Measurements from ENCODE around the gene BACH2. TPM values are rescaled to one million over a fixed set of nuclear protein-coding genes. Genes with fewer than 3 reads are reported as not detected.
"Not testable (repeated sequence)": the region's sequence is repeated elsewhere in the genome, so short reads cannot be mapped to it uniquely, and the experiment has no call there.

BACH2 gene
- total and polyA plus RNA-seq, 4 donors: 0.78 to 17.4 (median 3.2) TPM

- Histone ChIP-seq H3K4me3 (no peak overlapping the region), H3K9me3 (ENCODE audit: control insufficient read depth in 4 of 4, insufficient read depth in 3 of 4, low read length in 3 of 4) (no peaks in the 10 kb centered on the region), H3K27me3 (ENCODE audit: control insufficient read depth in 3 of 3, insufficient read depth in 3 of 3, low read length in 2 of 3) (peaks cover 0 to 4% (median 0%) of the 10 kb centered on the region in 3 donors), H3K36me3 (ENCODE audit: control insufficient read depth in 4 of 4, insufficient read depth in 4 of 4, low read length in 4 of 4) (no peaks in the 10 kb centered on the region), H3K27ac (ENCODE audit: low read depth in 1 of 2, low read length in 1 of 2) (no peak overlapping the region), H3K9ac (ENCODE audit: insufficient read depth in 1 of 2, low read length in 2 of 2) (no peak overlapping the region), H3K4me1 (ENCODE audit: control insufficient read depth in 5 of 5, insufficient read depth in 5 of 5, low read length in 5 of 5) (peaks cover 0 to 4% (median 2%) of the 10 kb centered on the region in 5 donors)
- no peak for DNase-seq
- no peak for ATAC-seq (ENCODE audit: insufficient read depth, low FRiP score)
- TF ChIP-seq CTCF (IDR thresholded peaks at IDR 0.05; ENCODE audit: control extremely low read depth, extremely low read depth): no peak
- 88 to 92% methylated on average over 4 of the region's 4 CpGs for WGBS, 2 donors
These were observed 128.9 kb downstream of the BACH2 start for GRCh38 chr6:90167514-90168379.

- H3K4me1 ChIP-seq (ENCODE audit: control insufficient read depth in 5 of 5, insufficient read depth in 5 of 5, low read length in 5 of 5); H3K27ac ChIP-seq (ENCODE audit: low read depth in 1 of 2, low read length in 1 of 2); H3K9me3 ChIP-seq (ENCODE audit: control insufficient read depth in 4 of 4, insufficient read depth in 3 of 4, low read length in 3 of 4); H3K9ac ChIP-seq (ENCODE audit: insufficient read depth in 1 of 2, low read length in 2 of 2); ATAC-seq (ENCODE audit: insufficient read depth, low FRiP score); H3K27me3 ChIP-seq (ENCODE audit: control insufficient read depth in 3 of 3, insufficient read depth in 3 of 3, low read length in 2 of 3); DNase-seq; H3K4me3 ChIP-seq; H3K36me3 ChIP-seq (ENCODE audit: control insufficient read depth in 4 of 4, insufficient read depth in 4 of 4, low read length in 4 of 4): not testable (repeated sequence)
- WGBS, 2 donors: 90 to 93% methylated on average over 7 of the region's 7 CpGs
These were observed 130.3 kb downstream of the BACH2 start for GRCh38 chr6:90166155-90166924.

- Histone ChIP-seq H3K36me3 (ENCODE audit: control insufficient read depth in 4 of 4, insufficient read depth in 4 of 4, low read length in 4 of 4) (no peaks in the 10 kb centered on the region), H3K4me3 (no peak overlapping the region), H3K4me1 (ENCODE audit: control insufficient read depth in 5 of 5, insufficient read depth in 5 of 5, low read length in 5 of 5) (peaks cover 3 to 20% (median 8%) of the 10 kb centered on the region in 5 donors), H3K27ac (ENCODE audit: low read depth in 1 of 2, low read length in 1 of 2) (no peak overlapping the region), H3K27me3 (ENCODE audit: control insufficient read depth in 3 of 3, insufficient read depth in 3 of 3, low read length in 2 of 3) (no peaks in the 10 kb centered on the region), H3K9me3 (ENCODE audit: control insufficient read depth in 4 of 4, insufficient read depth in 3 of 4, low read length in 3 of 4) (no peaks in the 10 kb centered on the region), H3K9ac (ENCODE audit: insufficient read depth in 1 of 2, low read length in 2 of 2) (no peak overlapping the region)
- no peak for TF ChIP-seq CTCF (IDR thresholded peaks at IDR 0.05; ENCODE audit: control extremely low read depth, extremely low read depth)
- 79 to 83% methylated on average over 8 of the region's 8 CpGs for WGBS, 2 donors
- DNase-seq: peak in 2 of 3 donors; percentile 77 to 83
- ATAC-seq (ENCODE audit: insufficient read depth, low FRiP score): no peak
These were observed 133.8 kb downstream of the BACH2 start for GRCh38 chr6:90162648-90163387.
